ENCODE measurements around the gene AMACR. TPM values are rescaled to one million over a fixed set of nuclear protein-coding genes. Genes with fewer than 3 reads are reported as not detected.
A peak's percentile ranks its signal among the peaks of the same experiment; 100 is the strongest.

AMACR gene
- total RNA-seq, 1 experiment from 2014 or later: 12.3 TPM

DNA sequence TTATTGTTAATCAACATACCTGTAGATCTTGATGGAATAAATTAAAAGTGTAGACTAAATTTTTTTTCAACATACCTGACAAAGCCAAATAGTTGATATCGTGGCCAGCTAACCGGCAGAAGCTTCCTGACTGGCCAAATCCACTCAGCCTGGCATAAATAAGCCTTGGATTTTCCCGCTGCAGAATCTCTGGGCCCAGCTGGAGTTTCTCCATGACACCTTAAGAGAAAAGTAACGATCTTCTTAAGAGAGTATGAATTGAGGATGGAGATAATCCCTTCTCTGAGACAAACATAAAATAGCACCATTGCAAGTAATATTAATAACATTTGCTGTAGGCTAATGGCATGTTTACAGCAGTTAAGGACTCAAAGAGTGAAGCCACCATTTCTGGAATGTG is 2.2 kb downstream of the AMACR start:
- Histone ChIP-seq H3K4me3 (ENCODE audit: low read length) (peak overlapping the region; percentile 82; the same call in 1 of the 2 replicates), H3K9ac (ENCODE audit: low read length) (no peak overlapping the region), H3K4me2 (ENCODE audit: low read length) (peak overlapping the region; percentile 87; the same call in 1 of the 2 replicates), H3K36me3 (ENCODE audit: low read depth, low read length) (no peaks in the 10 kb centered on the region), H3K9me3 (ENCODE audit: low read length) (no peaks in the 10 kb centered on the region), H3K79me2 (ENCODE audit: low read length) (peaks cover 17% of the 10 kb centered on the region), H3F3A (ENCODE audit: low read length, unreplicated experiment) (no peaks in the 10 kb centered on the region), H3K27ac (ENCODE audit: low read length) (no peak overlapping the region), H3K9me2 (replicated peaks; ENCODE audit: low read length) (no peaks in the 10 kb centered on the region), H2AFZ (ENCODE audit: low read length) (no peak overlapping the region), H3K4me1 (ENCODE audit: insufficient read depth, low read length) (peaks cover 42% of the 10 kb centered on the region), H4K20me1 (ENCODE audit: low read length) (no peaks in the 10 kb centered on the region), H3K27me3 (ENCODE audit: low read length) (no peaks in the 10 kb centered on the region)
- no TSS peak for BruUV-seq (replicated peaks)
- TF ChIP-seq EZH2phosphoT487 (IDR thresholded peaks at IDR 0.05; ENCODE audit: borderline replicate concordance, low read length) (no peak), CTCF (conservative IDR thresholded peaks at IDR 0.05; ENCODE audit: low read depth, low read length) (no peak), EZH2 (IDR thresholded peaks at IDR 0.05; ENCODE audit: low read length, unreplicated experiment) (no peak)
- ATAC-seq (no peak), DNase-seq (no peak)
- POLR2A ChIA-PET (ENCODE audit: unreplicated experiment): no interaction called here
- intact Hi-C loops (cut with micrococcal nuclease): loop anchor here (5.0 to 10.0 kb wide), 3 partner anchors 77 to 909 kb away; partner anchors contain the start of genes BRIX1 and RAD1
- CTCF ChIA-PET: no interaction called here

- TF ChIP-seq EZH2phosphoT487 (IDR thresholded peaks at IDR 0.05; ENCODE audit: borderline replicate concordance, low read length) (no peak), EZH2 (IDR thresholded peaks at IDR 0.05; ENCODE audit: low read length, unreplicated experiment) (no peak), CTCF (conservative IDR thresholded peaks at IDR 0.05; ENCODE audit: low read depth, low read length) (no peak)
Measured at GRCh38 chr5:34005211-34005610, 2.6 kb downstream of the AMACR start.

DNA sequence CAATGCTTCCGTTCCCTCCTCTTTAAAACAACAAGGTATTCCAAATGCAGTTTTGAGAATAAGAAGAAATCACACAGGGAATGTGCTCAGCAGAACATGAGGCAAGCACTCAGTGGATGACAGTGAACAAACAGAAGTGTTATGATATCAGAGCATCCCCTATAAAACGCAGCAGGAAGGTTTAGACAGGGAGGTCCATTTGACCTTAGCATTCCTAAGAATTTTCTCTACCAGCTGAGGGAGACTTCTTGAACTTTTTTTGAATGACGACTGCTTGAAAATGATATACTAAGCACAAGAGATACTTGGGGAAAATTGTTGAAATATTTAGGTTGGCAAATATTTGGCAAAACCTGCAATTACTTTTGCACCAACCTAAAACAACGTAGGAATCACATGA is 3.9 kb downstream of the AMACR start:
- Histone ChIP-seq H3K79me2 (ENCODE audit: low read length) (peaks cover 17% of the 10 kb centered on the region), H3K9me3 (ENCODE audit: low read length) (no peaks in the 10 kb centered on the region), H3K36me3 (ENCODE audit: low read depth, low read length) (no peaks in the 10 kb centered on the region), H3K9me2 (replicated peaks; ENCODE audit: low read length) (no peaks in the 10 kb centered on the region), H2AFZ (ENCODE audit: low read length) (no peak overlapping the region), H3K4me1 (ENCODE audit: insufficient read depth, low read length) (peaks cover 34% of the 10 kb centered on the region), H3K4me3 (ENCODE audit: low read length) (no peak overlapping the region), H3K27me3 (ENCODE audit: low read length) (no peaks in the 10 kb centered on the region), H3K9ac (ENCODE audit: low read length) (no peak overlapping the region), H4K20me1 (ENCODE audit: low read length) (no peaks in the 10 kb centered on the region), H3K4me2 (ENCODE audit: low read length) (no peak overlapping the region), H3F3A (ENCODE audit: low read length, unreplicated experiment) (no peaks in the 10 kb centered on the region), H3K27ac (ENCODE audit: low read length) (no peak overlapping the region)
- POLR2A ChIA-PET (ENCODE audit: unreplicated experiment): no interaction called here
- ATAC-seq (no peak), DNase-seq (no peak)
- TF ChIP-seq CTCF (conservative IDR thresholded peaks at IDR 0.05; ENCODE audit: low read depth, low read length): no peak
- TF ChIP-seq EZH2phosphoT487 (IDR thresholded peaks at IDR 0.05; ENCODE audit: borderline replicate concordance, low read length): no peak
- no TSS peak for BruUV-seq (replicated peaks)
- intact Hi-C loops (cut with micrococcal nuclease): loop anchor here (10.0 kb wide), 2 partner anchors 711 to 911 kb away; partner anchors contain the start of genes BRIX1 and RAD1
- CTCF ChIA-PET: no interaction called here

More at GRCh38 chr5:34005211-34005610, 2.6 kb downstream of the AMACR start:
- Histone ChIP-seq H3K27me3 (ENCODE audit: low read length) (no peaks in the 10 kb centered on the region), H3K4me1 (ENCODE audit: insufficient read depth, low read length) (peaks cover 44% of the 10 kb centered on the region), H3K4me2 (ENCODE audit: low read length) (no peak overlapping the region), H2AFZ (ENCODE audit: low read length) (no peak overlapping the region), H3K4me3 (ENCODE audit: low read length) (no peak overlapping the region), H3K9me3 (ENCODE audit: low read length) (no peaks in the 10 kb centered on the region), H4K20me1 (ENCODE audit: low read length) (no peaks in the 10 kb centered on the region), H3F3A (ENCODE audit: low read length, unreplicated experiment) (no peaks in the 10 kb centered on the region), H3K36me3 (ENCODE audit: low read depth, low read length) (no peaks in the 10 kb centered on the region), H3K27ac (ENCODE audit: low read length) (no peak overlapping the region), H3K9ac (ENCODE audit: low read length) (no peak overlapping the region), H3K79me2 (ENCODE audit: low read length) (peaks cover 17% of the 10 kb centered on the region), H3K9me2 (replicated peaks; ENCODE audit: low read length) (no peaks in the 10 kb centered on the region)
- BruUV-seq (replicated peaks): no TSS peak
- no peak for ATAC-seq
- ChIA-PET POLR2A (ENCODE audit: unreplicated experiment) (no interaction called here), CTCF (no interaction called here)
- no peak for DNase-seq
- intact Hi-C loops (cut with micrococcal nuclease): loop anchor here (5.0 to 10.0 kb wide), 3 partner anchors 77 to 910 kb away; partner anchors contain the start of genes BRIX1 and RAD1

Data from PC-3 (cell line).